Caco-2 (cell line): ENCODE results near the gene AMOTL2. TPM values are rescaled to one million over a fixed set of nuclear protein-coding genes. Genes with fewer than 3 reads are reported as not detected.

Source experiments
- BruUV-seq: library from RNA; stranded (reverse); fragments of 400-500 nt; replicated peaks from 2 replicates; lab custom pipeline; 2021; lab: Mats Ljungman, UMichigan
- CTCF ChIA-PET: fragments of 300-600 bp; sonication (Branson Sonifier 250); formaldehyde crosslinking; loops from one replicate; lab custom pipeline; 2022; ENCODE audit warnings: antibody characterized with exemption; lab: Charles Lee
- POLR2A ChIA-PET: fragments of 300-600 bp; sonication (Branson Sonifier 250); formaldehyde crosslinking; loops from one replicate; lab custom pipeline; 2022; ENCODE audit warnings: antibody characterized with exemption; lab: Charles Lee
- DNase-seq, 2 experiments: peaks; one replicate each; pipeline versions ENCODE4 v3.0.0 to v3.0.0-alpha.2; 2020 to 2022
- H3K27me3 ChIP-seq: replicated peaks from 2 replicates; pipeline ENCODE4 v1.6.0; 2011; ENCODE audit warnings: low read length; ENCODE audit not compliant: control insufficient read depth, insufficient read depth
- H3K36me3 ChIP-seq: 2 replicates; pipeline ENCODE4 v1.5.1; 2011; ENCODE audit warnings: low read length; ENCODE audit not compliant: control insufficient read depth, insufficient read depth
- H3K4me1 ChIP-seq: fragments of 250-450 bp; sonication (Bioruptor Pico); 2 replicates; pipeline ENCODE4 v1.5.1; 2020; ENCODE audit warnings: mild to moderate bottlenecking
- H3K4me3 ChIP-seq: 2 replicates; pipeline ENCODE4 v1.5.1; 2011; ENCODE audit warnings: low read depth, mild to moderate bottlenecking, control low read depth, low read length
- H3K9me3 ChIP-seq: fragments of 250-450 bp; sonication (Bioruptor Pico); 2 replicates; pipeline ENCODE4 v1.5.1; 2020; ENCODE audit warnings: mild to moderate bottlenecking, moderate library complexity
- H3K27ac Mint-ChIP-seq: one replicate; pipeline ENCODE4 v1.8.0; 2022; ENCODE audit warnings: mixed read lengths; ENCODE audit not compliant: unreplicated experiment
- H3K27me3 Mint-ChIP-seq: one replicate; pipeline ENCODE4 v1.8.0; 2022; ENCODE audit warnings: mixed read lengths; ENCODE audit not compliant: insufficient read depth, unreplicated experiment
- H3K36me3 Mint-ChIP-seq: one replicate; pipeline ENCODE4 v1.8.0; 2022; ENCODE audit warnings: mild to moderate bottlenecking, mixed read lengths; ENCODE audit not compliant: insufficient read depth, unreplicated experiment
- H3K4me1 Mint-ChIP-seq: one replicate; pipeline ENCODE4 v1.8.0; 2022; ENCODE audit warnings: low read depth, mixed read lengths; ENCODE audit not compliant: unreplicated experiment
- H3K4me3 Mint-ChIP-seq: one replicate; pipeline ENCODE4 v1.8.0; 2022; ENCODE audit warnings: mild to moderate bottlenecking, moderate library complexity, mixed read lengths; ENCODE audit not compliant: unreplicated experiment
- H3K9me3 Mint-ChIP-seq: one replicate; pipeline ENCODE4 v1.8.0; 2022; ENCODE audit warnings: mixed read lengths; ENCODE audit not compliant: unreplicated experiment
- intact Hi-C: fragments of 100-400 bp; cut with micrococcal nuclease; formaldehyde crosslinking; loops from one replicate; pipeline ENCODE4 v1.10.0; 2022; ENCODE audit not compliant: unreplicated experiment
- total RNA-seq: library from RNA; stranded (reverse); gene quantifications from 2 replicates; pipeline ENCODE4 v1.2.3, GENCODE V29; 2022
- TF ChIP-seq, protein P1 (sequence below), 2 experiments: fragments of 200-600 bp in 1 of 2; IDR thresholded peaks; 1 replicate in 1 of 2; 2 replicates in 1 of 2; pipeline versions ENCODE4 v1.5.1 to v1.8.0; 2011 to 2022; ENCODE audit warnings: antibody characterized with exemption in 1 of 2, control low read depth in 1 of 2, inconsistent platforms in 1 of 2, low read depth in 1 of 2, low read length in 1 of 2, mild to moderate bottlenecking in 1 of 2, moderate library complexity in 1 of 2; ENCODE audit not compliant: insufficient read depth in 1 of 2, severe bottlenecking in 1 of 2, unreplicated experiment in 1 of 2

The AMOTL2 gene
- total RNA-seq, 1 experiment from 2014 or later, result 271 TPM

DNA sequence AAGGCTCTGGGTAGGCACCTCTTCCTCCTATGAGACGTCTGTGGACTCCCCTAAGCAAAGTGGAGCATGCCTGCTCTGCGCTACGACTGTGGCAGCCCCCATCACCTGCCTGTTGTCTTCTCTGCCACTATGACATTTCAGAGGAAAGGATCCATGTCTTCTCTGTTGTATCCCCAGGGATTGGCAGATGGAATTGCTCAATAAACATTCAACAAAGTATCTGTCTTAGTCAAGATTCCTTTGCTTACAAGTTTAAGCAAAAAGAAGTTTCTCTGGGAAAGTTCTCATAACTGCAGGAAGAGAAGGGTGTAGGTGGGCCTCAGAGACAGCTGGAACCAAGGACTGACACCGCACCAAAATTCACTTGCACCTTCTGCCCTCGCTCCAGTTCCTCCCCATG is 34.3 kb downstream of the AMOTL2 start:
- Mint-ChIP-seq H3K27me3 (no peaks in the 10 kb centered on the region), H3K9me3 (peaks cover 12% of the 10 kb centered on the region), H3K4me3 (no peak overlapping the region), H3K4me1 (peaks cover 55% of the 10 kb centered on the region), H3K27ac (peak overlapping the region; percentile 60), H3K36me3 (peaks cover 3% of the 10 kb centered on the region)
- peaks cover 69% of the 10 kb centered on the region for H3K4me1 ChIP-seq
- POLR2A ChIA-PET, result interaction anchor here (0.6 to 1.8 kb wide), 5 partner anchors 8 to 137 kb away, joined by 3 to 7 read pairs (median 3); no protein-coding TSS in a partner anchor
- H3K27me3 ChIP-seq, result no peaks in the 10 kb centered on the region
- TF ChIP-seq, protein P1, sequence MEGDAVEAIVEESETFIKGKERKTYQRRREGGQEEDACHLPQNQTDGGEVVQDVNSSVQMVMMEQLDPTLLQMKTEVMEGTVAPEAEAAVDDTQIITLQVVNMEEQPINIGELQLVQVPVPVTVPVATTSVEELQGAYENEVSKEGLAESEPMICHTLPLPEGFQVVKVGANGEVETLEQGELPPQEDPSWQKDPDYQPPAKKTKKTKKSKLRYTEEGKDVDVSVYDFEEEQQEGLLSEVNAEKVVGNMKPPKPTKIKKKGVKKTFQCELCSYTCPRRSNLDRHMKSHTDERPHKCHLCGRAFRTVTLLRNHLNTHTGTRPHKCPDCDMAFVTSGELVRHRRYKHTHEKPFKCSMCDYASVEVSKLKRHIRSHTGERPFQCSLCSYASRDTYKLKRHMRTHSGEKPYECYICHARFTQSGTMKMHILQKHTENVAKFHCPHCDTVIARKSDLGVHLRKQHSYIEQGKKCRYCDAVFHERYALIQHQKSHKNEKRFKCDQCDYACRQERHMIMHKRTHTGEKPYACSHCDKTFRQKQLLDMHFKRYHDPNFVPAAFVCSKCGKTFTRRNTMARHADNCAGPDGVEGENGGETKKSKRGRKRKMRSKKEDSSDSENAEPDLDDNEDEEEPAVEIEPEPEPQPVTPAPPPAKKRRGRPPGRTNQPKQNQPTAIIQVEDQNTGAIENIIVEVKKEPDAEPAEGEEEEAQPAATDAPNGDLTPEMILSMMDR (IDR thresholded peaks at IDR 0.05; ENCODE audit: insufficient read depth in 1 of 2, low read depth in 1 of 2, low read length in 1 of 2, severe bottlenecking in 1 of 2, unreplicated experiment in 1 of 2), result no peak
- TSS peak; percentile 84 for BruUV-seq
- DNase-seq, result no peak
- CTCF ChIA-PET, result interaction anchor here (1.0 to 1.6 kb wide), 7 partner anchors 8 to 31 kb away, joined by 3 to 6 read pairs (median 3); no protein-coding TSS in a partner anchor
- no peaks in the 10 kb centered on the region for H3K9me3 ChIP-seq
- intact Hi-C loops, result loop anchor here (1.0 kb wide), 1 partner anchor 9 kb away; no protein-coding TSS in a partner anchor
- H3K36me3 ChIP-seq, result no peaks in the 10 kb centered on the region
- H3K4me3 ChIP-seq, result no peak overlapping the region

DNA sequence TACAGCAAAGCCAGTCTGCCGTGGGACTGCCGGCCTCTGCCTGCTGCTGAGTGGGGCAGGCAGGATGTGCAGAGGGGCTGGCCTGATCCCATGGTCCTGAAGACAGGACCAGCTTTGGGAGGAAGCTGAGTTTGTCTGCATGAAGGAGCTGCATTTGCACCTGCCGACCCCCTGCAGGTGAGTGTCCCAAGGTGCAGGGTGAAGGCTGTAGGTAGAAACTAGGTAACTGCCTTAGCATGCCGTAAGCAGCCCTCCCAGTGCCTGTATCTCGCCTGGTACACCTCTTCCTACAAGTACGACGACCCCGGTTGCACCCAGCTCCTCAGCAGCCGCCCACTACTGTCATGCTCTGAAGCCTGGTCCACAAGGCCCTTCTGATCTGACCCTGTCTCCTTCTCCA is 34.9 kb downstream of the AMOTL2 start:
- POLR2A ChIA-PET, result interaction anchor here (0.6 to 1.8 kb wide), 7 partner anchors 12 to 152 kb away, joined by 3 to 13 read pairs (median 3); no protein-coding TSS in a partner anchor
- TF ChIP-seq, protein P1 (IDR thresholded peaks at IDR 0.05; ENCODE audit: insufficient read depth in 1 of 2, low read depth in 1 of 2, low read length in 1 of 2, severe bottlenecking in 1 of 2, unreplicated experiment in 1 of 2), result peak; percentile 36 to 38
- H3K4me1 ChIP-seq, result peaks cover 74% of the 10 kb centered on the region
- intact Hi-C loops, result loop anchor here (1.0 kb wide), 1 partner anchor 8 kb away; no protein-coding TSS in a partner anchor
- no TSS peak for BruUV-seq
- H3K9me3 ChIP-seq, result no peaks in the 10 kb centered on the region
- H3K4me1 Mint-ChIP-seq, result peaks cover 58% of the 10 kb centered on the region
- H3K27ac Mint-ChIP-seq, result peak overlapping the region; percentile 60
- CTCF ChIA-PET, result interaction anchor here (1.0 to 1.7 kb wide), 6 partner anchors 12 to 135 kb away, joined by 3 to 8 read pairs (median 4); no protein-coding TSS in a partner anchor
- no peak overlapping the region for H3K4me3 Mint-ChIP-seq
- DNase-seq, result peak; percentile 59 to 70
- H3K36me3 Mint-ChIP-seq, result peaks cover 6% of the 10 kb centered on the region
- no peaks in the 10 kb centered on the region for H3K27me3 ChIP-seq
- H3K27me3 Mint-ChIP-seq, result no peaks in the 10 kb centered on the region
- H3K4me3 ChIP-seq, result no peak overlapping the region
- H3K36me3 ChIP-seq, result no peaks in the 10 kb centered on the region
- H3K9me3 Mint-ChIP-seq, result peaks cover 8% of the 10 kb centered on the region

DNA sequence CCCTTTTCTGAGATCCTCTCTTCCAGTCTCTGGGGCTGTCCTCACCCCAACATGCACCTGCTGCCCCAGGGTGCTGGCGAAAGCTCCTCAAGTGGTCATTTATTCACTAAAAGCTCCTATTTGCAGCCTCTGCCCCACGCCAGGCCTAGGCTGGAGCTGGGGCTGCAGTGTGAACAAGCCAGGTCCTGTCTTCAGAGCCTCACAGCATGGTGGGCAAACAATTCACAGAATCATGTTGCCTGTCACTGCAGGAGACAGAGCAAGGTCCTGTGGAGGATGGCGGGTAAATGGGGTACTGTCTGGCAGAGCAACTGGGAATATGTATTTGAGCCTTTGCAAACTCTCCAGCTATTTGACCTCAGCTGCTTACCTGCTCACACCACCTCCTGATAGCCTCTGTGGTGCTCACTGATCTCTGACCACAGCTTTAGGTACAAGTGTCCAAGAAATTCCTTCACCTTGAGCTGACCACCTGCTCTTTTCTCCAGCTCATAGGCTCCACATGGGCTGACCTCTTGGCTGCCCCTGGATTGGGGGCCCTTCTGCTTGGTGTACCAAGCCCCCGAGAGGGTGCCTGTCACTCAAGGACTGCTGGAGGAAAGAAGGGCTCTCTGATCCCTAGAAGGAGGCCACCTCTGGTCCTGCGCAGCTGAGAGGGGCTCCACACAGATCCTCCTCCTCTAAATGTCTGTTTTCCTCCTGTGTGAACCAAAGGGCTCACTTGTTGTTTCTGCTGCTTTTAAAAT is 35.6 kb downstream of the AMOTL2 start:
- H3K4me1 ChIP-seq, result peaks cover 81% of the 10 kb centered on the region
- Mint-ChIP-seq H3K4me1 (peaks cover 62% of the 10 kb centered on the region), H3K4me3 (no peak overlapping the region), H3K36me3 (peaks cover 9% of the 10 kb centered on the region), H3K9me3 (peaks cover 8% of the 10 kb centered on the region), H3K27ac (peak overlapping the region; percentile 60), H3K27me3 (no peaks in the 10 kb centered on the region)
- POLR2A ChIA-PET, result interaction anchor here (0.6 to 1.6 kb wide), 6 partner anchors 9 to 151 kb away, joined by 3 to 13 read pairs (median 4); no protein-coding TSS in a partner anchor
- no peak overlapping the region for H3K4me3 ChIP-seq
- DNase-seq, result peak in 1 of 2 experiments; percentile 26
- no peaks in the 10 kb centered on the region for H3K9me3 ChIP-seq
- no TSS peak for BruUV-seq
- CTCF ChIA-PET, result interaction anchor here (1.0 to 1.7 kb wide), 6 partner anchors 13 to 135 kb away, joined by 3 to 8 read pairs (median 4); no protein-coding TSS in a partner anchor
- TF ChIP-seq, protein P1 (IDR thresholded peaks at IDR 0.05; ENCODE audit: insufficient read depth in 1 of 2, low read depth in 1 of 2, low read length in 1 of 2, severe bottlenecking in 1 of 2, unreplicated experiment in 1 of 2), result no peak
- intact Hi-C loops, result loop anchor here (1.0 kb wide), 1 partner anchor 7 kb away; no protein-coding TSS in a partner anchor
- H3K36me3 ChIP-seq, result no peaks in the 10 kb centered on the region
- no peaks in the 10 kb centered on the region for H3K27me3 ChIP-seq
